GM23338 (cell line): Measurements from ENCODE around the gene TANGO6. TPM values are rescaled to one million over a fixed set of nuclear protein-coding genes. Genes with fewer than 3 reads are reported as not detected.

ENCODE experiments used
- ATAC-seq: fragments of 200-7000 bp; cut with Tn5 transposase; 3 replicates; pipeline ENCODE4 v1.9.1; 2020
- DNase-seq: peaks from one replicate; pipeline ENCODE4 v3.0.0-alpha.2; 2015; ENCODE audit warnings: low spot score
- H2AFZ ChIP-seq: fragments of 200-600 bp; sonication (generic); 2 replicates; pipeline ENCODE4 v1.8.0; 2016; ENCODE audit warnings: antibody characterized with exemption, mild to moderate bottlenecking, moderate library complexity
- H3F3A ChIP-seq: fragments of 200-600 bp; sonication (generic); replicated peaks from 2 replicates; pipeline ENCODE4 v1.8.0; 2017; ENCODE audit warnings: antibody characterized with exemption, mixed run types, low read depth
- H3K27ac ChIP-seq: fragments of 200-600 bp; sonication (generic); 2 replicates; pipeline ENCODE4 v1.6.1; 2016; ENCODE audit warnings: low read depth
- H3K27me3 ChIP-seq: fragments of 200-600 bp; sonication (generic); 2 replicates; pipeline ENCODE4 v1.8.0; 2016; ENCODE audit warnings: mild to moderate bottlenecking, mixed run types, moderate library complexity; ENCODE audit not compliant: insufficient read depth
- H3K36me3 ChIP-seq: fragments of 200-600 bp; sonication (generic); 2 replicates; pipeline ENCODE4 v1.8.0; 2016; ENCODE audit warnings: mild to moderate bottlenecking; ENCODE audit not compliant: insufficient read depth
- H3K4me1 ChIP-seq: fragments of 200-600 bp; sonication (generic); 2 replicates; pipeline ENCODE4 v1.8.0; 2016; ENCODE audit warnings: mild to moderate bottlenecking, moderate library complexity; ENCODE audit not compliant: insufficient read depth
- H3K4me2 ChIP-seq: fragments of 200-600 bp; sonication (generic); 2 replicates; pipeline ENCODE4 v1.7.1; 2017; ENCODE audit warnings: mixed run types
- H3K4me3 ChIP-seq: fragments of 200-600 bp; sonication (generic); 2 replicates; pipeline ENCODE4 v1.6.1; 2016; ENCODE audit warnings: mixed run types
- H3K79me2 ChIP-seq: fragments of 200-600 bp; sonication (generic); replicated peaks from 2 replicates; pipeline ENCODE4 v1.8.0; 2017; ENCODE audit warnings: mild to moderate bottlenecking; ENCODE audit not compliant: insufficient read depth
- H3K9me2 ChIP-seq: fragments of 200-600 bp; sonication (generic); 2 replicates; pipeline ENCODE4 v1.8.0; 2017; ENCODE audit not compliant: insufficient read depth
- H4K20me1 ChIP-seq: fragments of 200-600 bp; sonication (generic); replicated peaks from 2 replicates; pipeline ENCODE4 v1.8.0; 2017; ENCODE audit warnings: mild to moderate bottlenecking; ENCODE audit not compliant: insufficient read depth
- H3K27ac Mint-ChIP-seq: 2 replicates; pipeline ENCODE4 v1.8.0; 2020; ENCODE audit warnings: inconsistent platforms, mild to moderate bottlenecking, moderate library complexity, mixed read lengths
- H3K27me3 Mint-ChIP-seq: 3 replicates; pipeline ENCODE4 v1.8.0; 2022; ENCODE audit warnings: low read depth, mild to moderate bottlenecking, moderate library complexity, mixed read lengths, inconsistent platforms; ENCODE audit not compliant: insufficient read depth, poor library complexity
- H3K36me3 Mint-ChIP-seq: 3 replicates; pipeline ENCODE4 v1.8.0; 2021; ENCODE audit warnings: low read depth, mild to moderate bottlenecking, inconsistent platforms, moderate library complexity, mixed read lengths
- H3K4me1 Mint-ChIP-seq: 3 replicates; pipeline ENCODE4 v1.8.0; 2020; ENCODE audit warnings: mild to moderate bottlenecking, inconsistent platforms, mixed read lengths
- H3K4me3 Mint-ChIP-seq: 3 replicates; pipeline ENCODE4 v1.8.0; 2021; ENCODE audit warnings: moderate library complexity, mild to moderate bottlenecking, inconsistent platforms, mixed read lengths
- H3K9me3 Mint-ChIP-seq: 3 replicates; pipeline ENCODE4 v1.8.0; 2020; ENCODE audit warnings: moderate library complexity, mild to moderate bottlenecking, inconsistent platforms, mixed read lengths
- CREB1 ChIP-seq: fragments of 250-450 bp; sonication (Bioruptor Pico); IDR thresholded peaks from 2 replicates; pipeline ENCODE4 v1.5.0; 2020; ENCODE audit warnings: low read depth, mild to moderate bottlenecking, moderate library complexity
- CTCF ChIP-seq, 2 experiments: fragments of 200-600 bp in 1 of 2; sonication (generic) in 1 of 2; conservative IDR thresholded peaks; 2 replicates each; pipeline versions ENCODE4 v1.5.1 to v1.6.1; 2016 to 2017; ENCODE audit warnings: antibody characterized with exemption in 2 of 2, low read depth in 2 of 2, mild to moderate bottlenecking in 2 of 2, moderate library complexity in 1 of 2
- EZH2 ChIP-seq: fragments of 200-600 bp; sonication (generic); IDR thresholded peaks from one replicate; pipeline ENCODE4 v1.8.0; 2017; ENCODE audit warnings: antibody characterized with exemption, mild to moderate bottlenecking, low read depth; ENCODE audit not compliant: unreplicated experiment
- JUNB ChIP-seq: IDR thresholded peaks from one replicate; pipeline ENCODE4 v1.6.1; 2016; ENCODE audit warnings: antibody characterized with exemption; ENCODE audit not compliant: unreplicated experiment
- NANOG ChIP-seq: IDR thresholded peaks from 2 replicates; pipeline ENCODE4 v1.6.1; 2016; ENCODE audit warnings: antibody characterized with exemption, borderline replicate concordance
- POLR2AphosphoS5 ChIP-seq: IDR thresholded peaks from 2 replicates; pipeline ENCODE4 v1.6.1; 2016; ENCODE audit warnings: antibody characterized with exemption, low read depth
- STAT1 ChIP-seq: IDR thresholded peaks from one replicate; pipeline ENCODE4 v1.6.1; 2016; ENCODE audit warnings: antibody characterized with exemption; ENCODE audit not compliant: unreplicated experiment
- ZNF114 ChIP-seq: fragments of 250-450 bp; sonication (Bioruptor Pico); IDR thresholded peaks from 2 replicates; pipeline ENCODE4 v1.5.0; 2020; ENCODE audit warnings: mild to moderate bottlenecking, moderate library complexity
- ZNF331 ChIP-seq: fragments of 250-450 bp; sonication (Bioruptor Pico); IDR thresholded peaks from 2 replicates; pipeline ENCODE4 v1.5.0; 2020; ENCODE audit warnings: low read depth, mild to moderate bottlenecking, moderate library complexity
- ZNF462 ChIP-seq: fragments of 250-450 bp; sonication (Bioruptor Pico); IDR thresholded peaks from 2 replicates; pipeline ENCODE4 v1.5.0; 2020; ENCODE audit warnings: mild to moderate bottlenecking, moderate library complexity
- polyA plus RNA-seq: library from polyadenylated mRNA; unstranded; fragments of >200 nt; fragmentation: Nextera tagmentation; extraction: Ambion mirVana; gene quantifications from 2 replicates; pipeline ENCODE4 v1.2.1, GENCODE V29; 2016
- total RNA-seq: library from RNA; depleted of rRNA; stranded (reverse); fragments of >200 nt; shearing (Covaris generic); gene quantifications from 2 replicates; pipeline ENCODE4 v1.2.3, GENCODE V29; 2014
- TF ChIP-seq, protein P1 (sequence below): IDR thresholded peaks from one replicate; pipeline ENCODE4 v1.6.1; 2018; ENCODE audit warnings: antibody characterized with exemption; ENCODE audit not compliant: unreplicated experiment

The TANGO6 gene
- total and polyA plus RNA-seq, 2 experiments from 2014 or later, result 7.2 to 23.2 TPM

DNA sequence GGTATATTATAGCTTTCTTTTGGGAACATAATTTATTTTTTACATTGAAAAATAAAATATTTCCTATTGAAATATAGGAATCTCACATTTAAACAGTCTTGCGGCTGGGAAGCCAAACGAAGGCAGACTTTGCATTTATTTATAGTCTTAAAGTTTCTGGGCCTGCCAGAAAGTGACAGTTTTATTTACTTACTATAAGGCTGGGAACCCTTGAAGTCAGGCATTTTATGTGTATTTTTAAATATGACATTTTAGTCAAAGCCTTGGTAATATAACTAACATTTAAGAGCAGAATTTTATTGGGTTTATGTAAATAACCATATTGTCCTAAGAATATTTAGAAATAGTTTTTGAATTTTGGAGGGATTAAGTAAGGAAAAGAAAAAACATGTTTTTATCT, 97.5 kb downstream of the TANGO6 start (continued):
- no peak for TF ChIP-seq ZNF462 (CRISPR knock-in tag)
- TF ChIP-seq CTCF (conservative IDR thresholded peaks at IDR 0.05; ENCODE audit: low read depth in 2 of 2), result no peak
- no peak for TF ChIP-seq CREB1 (CRISPR knock-in tag)
- TF ChIP-seq POLR2AphosphoS5, result no peak
- no peak for TF ChIP-seq ZNF331 (CRISPR knock-in tag)
- no peak for TF ChIP-seq STAT1
- TF ChIP-seq JUNB, result no peak
- no peak for TF ChIP-seq NANOG

GRCh38 chr16:68943961-68944360, 100.6 kb downstream of the TANGO6 start:
- H3K27me3 Mint-ChIP-seq, result no peaks in the 10 kb centered on the region
- no peaks in the 10 kb centered on the region for H3K79me2 ChIP-seq
- H3K9me3 Mint-ChIP-seq, result peaks cover 18% of the 10 kb centered on the region; the same call in 2 of the 3 replicates
- peaks cover 22% of the 10 kb centered on the region; the same call in 2 of the 3 replicates for H3K36me3 Mint-ChIP-seq
- no peaks in the 10 kb centered on the region for H4K20me1 ChIP-seq
- no peaks in the 10 kb centered on the region for H3K4me1 ChIP-seq
- ATAC-seq (no peak), DNase-seq (no peak)
- no peak overlapping the region for H3K27ac ChIP-seq
- no peak overlapping the region for H3K4me2 ChIP-seq
- H3K27me3 ChIP-seq, result no peaks in the 10 kb centered on the region
- H2AFZ ChIP-seq, result no peak overlapping the region
- H3K36me3 ChIP-seq, result peaks cover 3% of the 10 kb centered on the region; the same call in 1 of the 2 replicates
- no peak overlapping the region for H3K4me3 ChIP-seq
- no peaks in the 10 kb centered on the region for H3K9me2 ChIP-seq
- H3K4me3 Mint-ChIP-seq, result no peak overlapping the region
- H3K4me1 Mint-ChIP-seq, result no peaks in the 10 kb centered on the region
- H3F3A ChIP-seq, result no peaks in the 10 kb centered on the region
- H3K27ac Mint-ChIP-seq, result no peak overlapping the region
- no peak for TF ChIP-seq CTCF (conservative IDR thresholded peaks at IDR 0.05; ENCODE audit: low read depth in 2 of 2)
- TF ChIP-seq, protein P1, sequence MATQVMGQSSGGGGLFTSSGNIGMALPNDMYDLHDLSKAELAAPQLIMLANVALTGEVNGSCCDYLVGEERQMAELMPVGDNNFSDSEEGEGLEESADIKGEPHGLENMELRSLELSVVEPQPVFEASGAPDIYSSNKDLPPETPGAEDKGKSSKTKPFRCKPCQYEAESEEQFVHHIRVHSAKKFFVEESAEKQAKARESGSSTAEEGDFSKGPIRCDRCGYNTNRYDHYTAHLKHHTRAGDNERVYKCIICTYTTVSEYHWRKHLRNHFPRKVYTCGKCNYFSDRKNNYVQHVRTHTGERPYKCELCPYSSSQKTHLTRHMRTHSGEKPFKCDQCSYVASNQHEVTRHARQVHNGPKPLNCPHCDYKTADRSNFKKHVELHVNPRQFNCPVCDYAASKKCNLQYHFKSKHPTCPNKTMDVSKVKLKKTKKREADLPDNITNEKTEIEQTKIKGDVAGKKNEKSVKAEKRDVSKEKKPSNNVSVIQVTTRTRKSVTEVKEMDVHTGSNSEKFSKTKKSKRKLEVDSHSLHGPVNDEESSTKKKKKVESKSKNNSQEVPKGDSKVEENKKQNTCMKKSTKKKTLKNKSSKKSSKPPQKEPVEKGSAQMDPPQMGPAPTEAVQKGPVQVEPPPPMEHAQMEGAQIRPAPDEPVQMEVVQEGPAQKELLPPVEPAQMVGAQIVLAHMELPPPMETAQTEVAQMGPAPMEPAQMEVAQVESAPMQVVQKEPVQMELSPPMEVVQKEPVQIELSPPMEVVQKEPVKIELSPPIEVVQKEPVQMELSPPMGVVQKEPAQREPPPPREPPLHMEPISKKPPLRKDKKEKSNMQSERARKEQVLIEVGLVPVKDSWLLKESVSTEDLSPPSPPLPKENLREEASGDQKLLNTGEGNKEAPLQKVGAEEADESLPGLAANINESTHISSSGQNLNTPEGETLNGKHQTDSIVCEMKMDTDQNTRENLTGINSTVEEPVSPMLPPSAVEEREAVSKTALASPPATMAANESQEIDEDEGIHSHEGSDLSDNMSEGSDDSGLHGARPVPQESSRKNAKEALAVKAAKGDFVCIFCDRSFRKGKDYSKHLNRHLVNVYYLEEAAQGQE, result no peak
- TF ChIP-seq EZH2, result no peak
- TF ChIP-seq NANOG, result no peak
- TF ChIP-seq STAT1, result no peak
- no peak for TF ChIP-seq JUNB
- TF ChIP-seq POLR2AphosphoS5, result no peak
- TF ChIP-seq ZNF114 (CRISPR knock-in tag), result no peak
